ENCODE measurements around the gene HOXA5. TPM values are rescaled to one million over a fixed set of nuclear protein-coding genes. Genes with fewer than 3 reads are reported as not detected.

HOXA5 gene
- total RNA-seq, 2 donors from 2014 or later, result not detected

DNA sequence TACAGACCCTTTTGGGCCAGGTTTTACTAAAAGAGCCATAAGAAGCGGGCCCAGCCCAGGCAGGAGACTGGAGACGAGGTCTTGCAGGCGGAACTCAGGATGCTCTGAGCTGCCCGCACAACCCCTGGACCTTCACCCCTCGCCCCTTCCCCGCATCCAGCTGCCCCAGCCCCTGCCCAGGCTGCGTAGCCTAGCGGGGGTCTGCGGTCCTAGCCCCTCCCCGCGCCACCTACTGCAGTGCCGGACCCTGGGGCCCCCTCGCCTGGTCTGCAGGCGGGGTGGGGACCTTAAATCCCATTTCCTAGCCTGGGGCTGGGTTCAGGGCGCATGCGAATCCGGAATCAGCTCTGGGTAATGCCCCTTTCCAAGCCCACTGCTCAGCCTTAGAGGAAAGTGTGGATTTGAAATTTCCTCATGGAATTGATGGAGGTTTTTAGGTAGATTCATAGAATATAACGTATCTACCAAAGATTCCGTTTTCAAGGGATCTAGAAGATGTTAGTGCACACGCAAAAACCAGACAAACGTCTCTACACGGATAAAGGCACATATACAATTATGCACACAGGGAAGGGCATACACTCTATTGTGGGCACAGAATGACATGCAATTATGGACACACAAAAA lies 9.4 kb upstream of the HOXA5 start:
- H3K27me3 Mint-ChIP-seq, result peaks cover 64% of the 10 kb centered on the region
- peaks cover 12% of the 10 kb centered on the region for H3K36me3 Mint-ChIP-seq (ENCODE audit: low read depth)
- no peak overlapping the region for H3K4me3 Mint-ChIP-seq
- no peaks in the 10 kb centered on the region for H3K9me3 Mint-ChIP-seq
- ATAC-seq (replicated peaks), result no peak
- peaks cover 18% of the 10 kb centered on the region for H3K4me1 Mint-ChIP-seq
- H3K27ac Mint-ChIP-seq, result no peak overlapping the region

DNA sequence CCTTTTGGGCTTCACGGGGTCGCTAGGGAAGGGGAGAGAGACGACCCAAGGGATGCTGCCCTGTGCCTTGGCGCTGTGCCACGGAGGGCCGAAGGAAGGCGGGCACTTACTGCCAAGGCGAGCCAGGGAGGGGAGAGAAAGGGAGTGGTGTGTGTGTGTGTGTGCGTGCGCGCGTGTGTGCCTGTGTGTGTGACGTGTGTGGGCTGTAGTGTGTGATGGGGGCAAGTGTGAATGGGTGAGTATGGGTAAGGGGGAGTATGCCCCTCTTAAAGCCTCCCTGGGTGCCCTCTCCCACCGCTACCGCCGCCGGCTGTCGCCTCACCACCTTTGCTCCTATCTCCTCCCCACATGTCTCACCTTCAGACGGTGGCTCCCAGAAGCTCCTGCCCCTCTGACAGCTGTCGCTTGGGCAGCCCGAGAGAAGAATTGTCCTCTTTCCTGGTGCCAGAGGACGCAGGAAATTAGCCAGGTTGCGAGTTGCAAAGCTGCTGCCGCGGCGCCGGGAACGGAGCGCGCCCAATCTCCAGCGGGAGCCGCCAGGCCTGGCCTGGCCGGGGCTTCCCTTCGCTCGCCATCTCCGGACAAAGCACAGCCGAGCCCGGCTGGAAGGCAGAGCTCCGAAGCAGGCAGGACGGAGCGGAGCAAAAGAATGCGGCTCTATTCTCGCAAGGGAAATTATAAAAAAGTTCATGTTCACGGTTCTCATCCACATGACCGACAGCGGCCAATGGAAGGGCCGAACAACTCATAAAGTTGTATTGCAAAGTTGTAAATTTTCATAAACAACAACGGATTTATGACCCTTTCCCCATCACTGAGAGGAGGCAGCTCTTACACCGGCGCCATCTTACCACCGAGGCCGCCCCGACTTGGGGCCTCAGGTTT lies 8.7 kb upstream of the HOXA5 start, which contains the start of gene HOXA3:
HOXA3 (minus strand) TSS at position 653 of the 885 bp plus-strand sequence. CDS start 41,943 bp downstream, outside the sequence.
- peak within 1 kb of the TSS; percentile 68 for H3K4me3 Mint-ChIP-seq
- peaks cover 11% of the 10 kb centered on the region for H3K36me3 Mint-ChIP-seq (ENCODE audit: low read depth)
- H3K27ac Mint-ChIP-seq, result no peak within 1 kb of the TSS
- peaks cover 59% of the 10 kb centered on the region for H3K27me3 Mint-ChIP-seq
- no peaks in the 10 kb centered on the region for H3K9me3 Mint-ChIP-seq
- H3K4me1 Mint-ChIP-seq, result peaks cover 16% of the 10 kb centered on the region
- ATAC-seq (replicated peaks), result no peak

DNA sequence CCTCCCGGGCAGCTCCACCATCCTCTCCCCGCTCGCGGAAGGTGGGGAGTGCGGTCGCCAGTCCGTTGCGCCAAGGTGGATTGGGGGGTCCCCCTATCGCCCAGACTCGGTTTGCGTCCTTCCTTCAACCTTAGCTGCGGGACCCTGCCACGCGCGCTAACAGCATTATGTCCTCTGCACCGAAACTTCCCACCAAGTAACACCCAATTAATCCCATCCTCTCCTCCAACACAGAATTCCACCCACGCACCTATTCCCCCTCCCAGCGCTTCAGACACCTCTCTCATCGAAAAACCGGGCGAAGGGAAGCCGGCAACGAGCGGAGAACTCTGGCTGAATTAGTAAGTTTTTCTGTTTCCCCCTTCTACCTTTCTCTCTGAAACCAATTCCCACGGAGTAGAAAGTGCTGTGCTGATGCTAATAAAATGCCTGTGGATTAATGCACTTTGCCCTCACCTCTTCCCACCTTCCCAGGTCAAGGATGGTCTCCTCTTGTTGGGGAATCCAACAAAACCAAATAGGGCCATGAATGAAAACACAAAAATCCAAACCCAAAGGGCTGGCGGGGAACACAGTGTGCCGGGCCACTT lies 8.0 kb upstream of the HOXA5 start:
- H3K27ac Mint-ChIP-seq, result no peak overlapping the region
- no peak for ATAC-seq (replicated peaks)

DNA sequence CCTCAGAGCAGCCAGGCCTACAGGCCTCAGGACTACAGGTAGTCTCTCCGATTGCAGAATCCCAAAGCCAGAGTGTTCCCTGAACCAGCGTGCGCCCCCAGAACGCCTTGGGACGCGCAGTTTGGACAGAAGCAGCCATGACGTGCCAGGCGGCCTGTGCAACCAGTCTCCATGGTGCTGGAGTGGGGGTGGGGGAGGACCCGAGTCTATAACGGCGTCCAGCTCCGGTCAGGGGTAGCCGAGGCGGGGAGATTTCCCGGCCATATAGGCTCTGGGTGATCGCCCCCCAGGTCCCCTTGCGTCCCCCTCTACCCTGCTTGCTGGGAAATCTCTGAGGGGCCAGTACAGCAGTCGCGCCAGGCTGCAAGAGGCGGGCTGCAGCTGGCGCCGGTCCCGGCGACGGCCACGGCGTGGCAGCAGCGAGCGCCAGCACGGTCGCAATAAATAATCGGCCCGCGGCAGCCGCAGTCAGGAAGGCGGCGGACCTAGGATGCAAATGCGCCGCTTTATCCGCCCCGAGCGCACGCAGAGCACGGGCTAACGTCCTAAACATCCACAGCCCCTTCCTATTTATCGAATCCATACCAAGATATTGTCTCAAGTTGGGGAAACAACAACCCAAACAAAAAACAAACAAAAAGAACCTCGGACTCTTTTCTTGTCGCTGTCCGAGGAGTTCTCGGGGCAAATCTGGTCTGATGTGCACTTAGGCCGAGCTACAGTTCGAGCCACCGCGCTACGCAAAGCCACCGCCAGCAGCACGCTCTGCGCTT lies 7.3 kb upstream of the HOXA5 start:
- no peaks in the 10 kb centered on the region for H3K9me3 Mint-ChIP-seq
- peaks cover 66% of the 10 kb centered on the region for H3K27me3 Mint-ChIP-seq
- H3K27ac Mint-ChIP-seq, result no peak overlapping the region
- peaks cover 11% of the 10 kb centered on the region for H3K36me3 Mint-ChIP-seq (ENCODE audit: low read depth)
- peak; percentile 88 for ATAC-seq (replicated peaks)
- peaks cover 16% of the 10 kb centered on the region for H3K4me1 Mint-ChIP-seq
- H3K4me3 Mint-ChIP-seq, result peak overlapping the region; percentile 68

More for the DNA sequence above, 8.0 kb upstream of the HOXA5 start:
- peak overlapping the region; percentile 68 for H3K4me3 Mint-ChIP-seq
- H3K4me1 Mint-ChIP-seq, result peaks cover 16% of the 10 kb centered on the region
- no peaks in the 10 kb centered on the region for H3K9me3 Mint-ChIP-seq
- peaks cover 62% of the 10 kb centered on the region for H3K27me3 Mint-ChIP-seq
- peaks cover 11% of the 10 kb centered on the region for H3K36me3 Mint-ChIP-seq (ENCODE audit: low read depth)

DNA sequence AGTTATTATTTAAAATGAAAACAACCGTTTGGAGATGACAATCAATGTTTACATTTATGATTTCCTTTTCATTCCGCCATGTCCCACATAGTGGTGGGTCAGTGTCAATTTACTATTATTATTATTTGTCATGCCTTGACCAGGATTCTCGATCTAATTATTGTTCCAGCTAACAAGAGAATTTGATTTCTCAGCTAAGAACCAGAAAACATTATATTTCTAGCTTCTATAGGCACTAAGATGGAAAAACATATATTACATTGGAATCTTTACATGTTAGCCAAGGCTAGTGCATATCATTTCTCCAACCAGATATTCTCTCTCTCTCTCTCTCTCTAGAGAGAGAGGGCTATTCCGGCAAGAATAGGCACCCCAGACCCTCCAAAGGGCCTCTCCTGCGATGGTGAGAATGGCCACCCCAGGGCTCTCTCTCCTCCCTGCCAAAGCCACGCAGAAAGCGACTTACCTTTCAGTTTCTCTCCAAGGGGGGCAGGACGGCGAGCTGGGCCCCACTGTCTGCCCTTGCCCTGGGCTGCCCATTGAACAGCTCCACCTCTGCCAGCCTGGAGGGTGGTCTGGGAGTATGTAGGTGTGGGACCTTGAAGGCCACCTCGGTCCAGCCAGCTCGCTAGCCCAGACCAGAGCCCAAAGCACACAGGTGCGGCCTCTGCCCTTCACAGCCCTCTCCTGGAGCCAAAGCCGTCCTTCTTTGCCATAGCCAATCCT lies 6.5 kb upstream of the HOXA5 start:
- H3K27me3 Mint-ChIP-seq, result peaks cover 65% of the 10 kb centered on the region
- ATAC-seq (replicated peaks), result no peak
- no peak overlapping the region for H3K27ac Mint-ChIP-seq
- H3K36me3 Mint-ChIP-seq (ENCODE audit: low read depth), result peaks cover 10% of the 10 kb centered on the region
- no peaks in the 10 kb centered on the region for H3K9me3 Mint-ChIP-seq
- peaks cover 15% of the 10 kb centered on the region for H3K4me1 Mint-ChIP-seq
- peak overlapping the region; percentile 68 for H3K4me3 Mint-ChIP-seq

DNA sequence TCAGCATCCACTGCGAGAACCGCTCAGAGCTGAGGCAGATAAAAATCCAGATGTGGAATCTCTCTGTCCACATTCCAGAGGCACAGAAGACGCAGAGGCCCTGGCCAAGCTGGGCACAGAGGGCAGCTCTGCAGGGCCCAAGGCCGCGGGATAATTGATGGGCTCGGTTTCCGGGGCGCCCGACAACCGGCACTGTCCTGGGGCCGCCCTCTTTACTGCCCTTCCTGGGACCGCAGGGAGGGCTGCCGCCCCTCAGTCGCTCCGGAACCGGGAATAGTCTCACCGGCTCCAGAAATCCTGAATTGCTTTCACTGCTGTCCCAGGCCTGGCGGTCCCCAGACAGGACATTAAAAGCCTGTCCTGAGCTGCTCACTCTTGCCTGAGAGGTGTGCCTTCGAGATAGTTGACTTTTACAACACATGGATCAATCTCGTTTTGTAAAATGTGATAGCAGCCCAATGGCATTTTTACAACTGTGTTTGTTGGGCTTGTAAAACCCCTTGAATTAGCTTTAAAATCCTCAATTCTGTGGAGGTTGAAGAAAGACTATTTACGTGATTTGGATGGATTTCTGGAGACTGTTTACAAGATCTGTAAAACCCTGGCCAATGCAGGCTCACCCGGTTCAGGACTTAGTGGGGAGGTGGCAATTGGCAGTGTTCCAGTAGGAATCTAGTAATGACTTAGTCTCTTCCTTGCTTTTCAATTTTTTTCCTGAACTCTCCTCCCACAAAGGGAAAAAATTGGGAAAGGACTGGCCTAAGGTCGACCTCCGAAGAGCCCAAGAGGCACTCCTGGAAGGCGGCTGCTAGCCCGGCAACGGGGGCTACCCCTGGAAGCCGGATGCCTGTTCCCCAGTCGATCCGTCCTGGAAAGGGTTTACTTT lies 5.5 kb upstream of the HOXA5 start:
- Mint-ChIP-seq H3K27ac (no peak overlapping the region), H3K27me3 (peaks cover 57% of the 10 kb centered on the region), H3K9me3 (no peaks in the 10 kb centered on the region), H3K4me1 (peaks cover 7% of the 10 kb centered on the region), H3K4me3 (no peak overlapping the region), H3K36me3 (ENCODE audit: low read depth) (peaks cover 5% of the 10 kb centered on the region)
- ATAC-seq (replicated peaks), result no peak

DNA sequence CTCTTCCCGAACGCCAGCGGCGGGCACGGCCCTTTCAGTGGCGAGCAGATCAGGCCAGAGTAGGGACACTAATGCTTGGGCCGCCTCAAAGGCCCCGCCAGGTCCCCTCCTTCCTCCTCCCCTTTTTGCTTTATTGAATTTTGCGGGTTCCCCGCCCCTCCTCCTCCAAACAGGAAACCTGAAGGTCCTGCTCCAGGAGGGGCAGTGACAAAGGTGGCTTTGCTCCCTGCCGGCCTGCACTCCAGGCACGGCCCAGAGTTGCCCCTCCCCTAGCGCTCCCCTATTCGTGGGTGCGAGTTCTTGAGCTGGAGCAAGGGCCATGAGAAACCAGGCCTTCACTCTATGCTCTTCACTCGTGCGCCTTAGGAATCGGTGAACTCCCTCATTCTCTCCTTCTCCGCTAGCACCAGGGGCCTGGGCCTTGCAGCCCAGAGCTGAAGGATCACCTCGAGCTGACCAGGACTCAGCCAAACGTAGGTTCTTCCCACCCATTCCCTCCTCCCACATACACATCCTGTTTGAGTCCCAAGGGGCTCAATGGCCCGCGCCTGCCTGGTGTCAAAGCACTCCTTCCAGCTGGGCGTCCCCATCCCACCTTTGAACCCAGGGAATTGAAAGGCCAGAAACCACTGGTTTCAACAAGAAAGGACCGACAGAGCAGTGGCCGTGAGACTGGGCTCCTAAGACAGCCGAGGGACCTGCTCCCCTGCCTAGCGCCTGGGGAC lies 4.7 kb upstream of the HOXA5 start:
- Mint-ChIP-seq H3K36me3 (ENCODE audit: low read depth) (no peaks in the 10 kb centered on the region), H3K27ac (no peak overlapping the region), H3K4me1 (peaks cover 7% of the 10 kb centered on the region), H3K4me3 (peak overlapping the region; percentile 38), H3K27me3 (peaks cover 49% of the 10 kb centered on the region), H3K9me3 (no peaks in the 10 kb centered on the region)
- ATAC-seq (replicated peaks), result no peak

DNA sequence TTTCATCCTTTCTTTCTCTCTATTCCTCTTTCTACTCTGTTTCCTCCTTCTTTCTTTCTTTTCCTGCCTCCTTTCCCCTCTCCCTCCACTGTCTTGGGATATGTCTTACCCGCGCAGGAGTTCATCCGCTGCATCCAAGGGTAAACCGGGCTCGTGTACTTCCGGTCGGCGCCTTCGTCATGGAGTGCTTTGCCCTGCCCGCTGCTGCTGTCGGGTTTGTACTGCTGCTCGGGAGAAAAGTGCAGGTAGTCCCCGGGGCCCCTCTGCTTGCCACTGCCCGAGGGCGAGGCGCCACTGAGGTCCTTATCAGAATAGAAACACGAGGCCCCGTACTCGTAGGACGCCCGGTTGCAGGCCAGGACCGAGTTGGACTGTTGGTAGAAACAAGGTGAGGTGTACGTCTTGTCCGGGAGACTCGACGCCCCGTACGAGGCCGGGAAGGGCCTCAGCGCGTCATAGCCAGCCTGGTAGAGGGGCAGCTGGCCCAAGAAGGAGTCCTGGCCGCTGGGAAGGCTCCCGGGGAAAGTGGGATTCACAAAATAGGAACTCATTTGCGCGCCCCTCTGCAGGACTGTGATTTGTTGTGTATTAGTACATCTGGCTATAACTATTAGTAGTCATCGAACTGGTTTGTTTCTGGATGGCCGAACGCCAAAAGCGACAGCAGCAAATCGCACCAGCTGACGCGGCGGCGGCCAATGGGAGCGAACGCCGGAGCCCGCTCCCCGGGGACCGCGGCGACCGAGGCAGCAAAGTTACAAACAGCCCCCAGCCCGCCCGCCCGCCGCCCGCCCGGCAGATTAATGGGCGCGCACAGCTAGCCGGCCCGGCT lies 3.9 kb upstream of the HOXA5 start, which contains the start of gene HOXA6:
HOXA6 (minus strand) TSS at position 576 of the 832 bp plus-strand sequence; CDS start at position 551, 25 bp downstream.
- Mint-ChIP-seq H3K27ac (no peak within 1 kb of the TSS), H3K4me1 (peaks cover 7% of the 10 kb centered on the region), H3K4me3 (peak within 1 kb of the TSS; percentile 38), H3K9me3 (no peaks in the 10 kb centered on the region), H3K36me3 (ENCODE audit: low read depth) (no peaks in the 10 kb centered on the region), H3K27me3 (peaks cover 50% of the 10 kb centered on the region)
- ATAC-seq (replicated peaks), result no peak

DNA sequence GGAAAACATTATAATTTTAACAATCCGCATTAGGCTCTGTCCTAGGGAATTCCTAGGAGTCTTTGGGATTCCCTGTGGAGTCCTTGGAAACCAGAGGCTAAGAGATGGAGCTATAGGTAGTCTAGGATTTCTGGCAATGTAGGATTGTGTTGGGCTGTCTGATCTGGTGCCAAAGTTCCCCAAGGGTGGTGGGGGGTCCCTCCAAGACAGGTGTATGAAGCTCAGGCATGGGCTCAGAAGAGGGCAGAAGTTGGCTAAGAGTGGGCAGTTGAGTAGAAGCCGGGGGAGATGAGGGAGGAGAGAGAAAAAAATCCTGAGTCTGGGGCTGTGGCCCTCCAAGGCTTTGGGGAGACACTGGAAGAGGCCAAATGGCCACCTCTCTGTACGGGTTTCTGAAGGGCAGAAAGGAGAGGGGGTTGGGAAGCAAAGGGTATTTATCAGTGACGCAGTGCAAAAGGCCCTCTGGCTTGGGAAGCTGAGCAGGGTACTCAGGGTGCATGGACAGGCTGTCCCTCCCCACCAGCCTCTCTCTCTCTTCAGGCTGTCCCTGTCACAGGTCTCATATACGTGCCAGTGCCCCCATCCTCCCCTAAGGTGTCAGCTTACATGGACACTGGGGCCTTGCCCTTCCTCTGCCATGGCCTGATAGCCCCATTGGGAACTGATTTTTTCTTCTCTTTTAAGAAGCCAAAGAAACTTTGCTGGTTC lies 3.2 kb upstream of the HOXA5 start:
- peaks cover 46% of the 10 kb centered on the region for H3K27me3 Mint-ChIP-seq
- ATAC-seq (replicated peaks), result no peak
- peaks cover 4% of the 10 kb centered on the region for H3K4me1 Mint-ChIP-seq
- no peak overlapping the region for H3K27ac Mint-ChIP-seq
- no peaks in the 10 kb centered on the region for H3K9me3 Mint-ChIP-seq
- H3K4me3 Mint-ChIP-seq, result no peak overlapping the region
- no peaks in the 10 kb centered on the region for H3K36me3 Mint-ChIP-seq (ENCODE audit: low read depth)

DNA sequence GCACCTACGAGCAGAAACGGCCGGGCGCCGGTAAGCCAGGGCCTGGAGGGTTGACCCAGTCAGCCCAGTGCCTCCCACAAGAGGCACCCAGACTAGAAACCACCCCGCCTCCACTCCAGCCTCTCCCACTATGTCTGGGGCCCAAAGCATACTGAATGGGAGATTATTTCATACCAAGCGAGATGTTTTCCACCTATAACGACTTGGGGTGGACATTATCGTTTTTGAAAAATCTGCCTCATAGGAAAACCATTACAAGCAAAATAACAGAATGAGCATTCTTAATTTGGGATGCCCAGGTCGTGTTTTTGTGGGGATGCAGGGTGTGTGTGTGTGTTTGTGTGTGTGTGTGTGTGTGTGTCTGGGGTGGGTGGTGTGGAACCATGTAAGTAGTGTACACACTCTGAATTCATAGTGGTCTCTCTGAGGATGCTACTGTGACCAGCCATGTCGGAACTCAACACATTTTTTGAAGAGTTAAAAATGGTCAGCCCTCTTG lies 2.5 kb upstream of the HOXA5 start:
- H3K27me3 Mint-ChIP-seq, result peaks cover 41% of the 10 kb centered on the region
- H3K9me3 Mint-ChIP-seq, result no peaks in the 10 kb centered on the region
- ATAC-seq (replicated peaks), result no peak

More for the DNA sequence above, 2.5 kb upstream of the HOXA5 start:
- H3K4me3 Mint-ChIP-seq, result no peak overlapping the region
- no peaks in the 10 kb centered on the region for H3K4me1 Mint-ChIP-seq
- no peak overlapping the region for H3K27ac Mint-ChIP-seq
- no peaks in the 10 kb centered on the region for H3K36me3 Mint-ChIP-seq (ENCODE audit: low read depth)

All from activated T-helper 17 cell treated with anti-CD3 and anti-CD28 coated beads, Interleukin-2, amount 50 U/mL, for 72 hours (primary cell).